Mucosa of stomach (tissue), 1 donor: ENCODE measurements around the gene FCHO1.
A peak's percentile ranks its signal among the peaks of the same experiment; 100 is the strongest.
"Not testable (repeated sequence)": the region's sequence is repeated elsewhere in the genome, so short reads cannot be mapped to it uniquely, and the experiment has no call there.

Source experiments
- H3K27me3 ChIP-seq: one replicate; pipeline ENCODE4 v1.7.0; 2013; ENCODE audit warnings: mild to moderate bottlenecking, low read length; ENCODE audit not compliant: control insufficient read depth, insufficient read depth
- H3K36me3 ChIP-seq: one replicate; pipeline ENCODE4 v1.7.0; 2013; ENCODE audit warnings: low read length; ENCODE audit not compliant: control insufficient read depth, insufficient read depth
- H3K4me1 ChIP-seq: one replicate; pipeline ENCODE4 v1.7.0; 2013; ENCODE audit warnings: mild to moderate bottlenecking, low read length; ENCODE audit not compliant: control insufficient read depth, insufficient read depth
- H3K4me3 ChIP-seq: one replicate; pipeline ENCODE4 v1.7.0; 2013; ENCODE audit warnings: low read length
- H3K9ac ChIP-seq: one replicate; pipeline ENCODE4 v1.7.0; 2013; ENCODE audit warnings: mild to moderate bottlenecking, low read length, moderate library complexity
- H3K9me3 ChIP-seq: one replicate; pipeline ENCODE4 v1.7.0; 2013; ENCODE audit warnings: mild to moderate bottlenecking, low read length, moderate library complexity; ENCODE audit not compliant: control insufficient read depth
- donor health status: Pancreatic carcinoma.

Gene FCHO1

DNA sequence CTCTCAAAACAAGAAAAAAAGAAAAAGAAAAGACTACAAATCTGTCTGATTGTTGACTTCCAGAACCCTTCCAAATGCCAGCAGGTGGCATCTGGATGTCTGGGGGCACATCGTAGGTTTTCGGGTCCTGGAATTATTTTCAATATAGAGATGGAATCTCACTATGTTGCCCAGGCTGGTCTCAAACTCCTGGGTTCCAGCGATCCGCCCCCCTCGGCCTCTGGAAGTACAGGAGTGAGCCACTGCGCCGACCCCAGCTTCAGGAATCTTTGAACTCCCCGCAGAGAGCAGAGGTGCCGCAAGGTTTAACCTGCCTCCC is 43.1 kb downstream of the FCHO1 start:
- peak overlapping the region; percentile 98 for H3K9ac ChIP-seq
- H3K27me3 ChIP-seq = peaks cover 10% of the 10 kb centered on the region
- peaks cover 67% of the 10 kb centered on the region for H3K4me1 ChIP-seq
- H3K36me3 ChIP-seq = no peaks in the 10 kb centered on the region
- H3K4me3 ChIP-seq = no peak overlapping the region
- no peaks in the 10 kb centered on the region for H3K9me3 ChIP-seq

DNA sequence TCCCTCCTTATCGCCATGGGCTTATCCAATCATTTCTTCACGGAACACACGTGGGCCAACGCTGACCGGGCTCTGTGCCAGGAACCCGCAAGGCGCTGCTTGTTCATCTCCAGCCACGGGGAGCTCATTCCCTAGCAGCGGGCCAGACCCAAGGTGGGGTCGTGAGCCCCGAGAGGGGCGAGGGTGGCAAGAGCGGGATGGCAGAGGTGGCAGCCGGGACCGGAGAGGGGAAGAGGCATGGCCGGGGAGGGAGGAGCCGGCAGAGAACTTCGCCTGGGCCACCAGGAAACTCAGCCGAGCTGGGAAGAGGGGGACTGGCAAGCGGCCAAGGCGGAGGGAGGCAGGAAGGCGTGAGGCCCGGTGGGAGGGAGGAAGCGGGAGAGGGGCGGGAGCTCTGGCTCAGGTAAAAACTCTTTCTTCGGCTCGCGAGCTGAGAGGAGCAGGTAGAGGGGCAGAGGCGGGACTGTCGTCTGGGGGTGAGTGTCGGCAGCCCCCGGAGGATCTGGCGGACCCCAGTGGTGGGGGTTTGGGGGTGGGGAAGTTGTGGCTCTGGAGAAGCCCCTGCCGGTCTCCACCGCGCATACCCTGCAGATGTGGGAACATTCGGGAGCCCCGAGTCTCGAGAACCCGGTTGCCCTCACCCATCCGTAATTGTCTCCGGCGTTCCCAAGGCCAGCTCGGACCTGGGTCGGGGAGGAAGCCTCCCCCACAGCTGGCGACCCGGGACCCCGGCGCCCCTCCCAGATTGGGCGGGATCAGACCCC is 43.6 kb downstream of the FCHO1 start, which contains the start of gene B3GNT3:
Gene B3GNT3, plus strand, starts transcription at position 408 of the 764 bp plus-strand sequence. CDS start 12,670 bp downstream, outside the sequence.
- Histone ChIP-seq H3K4me1 (peaks cover 71% of the 10 kb centered on the region), H3K9me3 (no peaks in the 10 kb centered on the region), H3K4me3 (peak within 1 kb of the TSS; percentile 85), H3K27me3 (peaks cover 10% of the 10 kb centered on the region), H3K36me3 (no peaks in the 10 kb centered on the region), H3K9ac (peak within 1 kb of the TSS; percentile 98)

DNA sequence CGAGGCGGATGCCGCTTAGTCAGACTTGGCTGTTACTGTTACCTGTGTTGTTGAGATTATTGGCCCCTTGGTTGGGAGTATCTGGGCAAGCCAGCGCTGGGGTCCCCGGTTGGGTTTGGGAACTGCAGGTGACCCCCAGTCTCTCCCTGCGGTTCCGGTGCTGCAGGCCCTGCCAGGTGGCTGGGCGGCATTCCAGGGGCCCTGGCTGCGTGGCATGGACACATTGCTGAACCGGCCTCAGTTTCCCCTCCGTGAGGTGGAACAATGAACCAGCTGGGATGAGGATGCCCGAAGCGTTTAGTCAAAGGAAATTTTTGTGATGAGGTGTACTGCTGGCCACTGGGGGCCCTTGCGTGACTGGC is 44.2 kb downstream of the FCHO1 start:
- H3K9ac ChIP-seq = peak overlapping the region; percentile 98
- H3K27me3 ChIP-seq = peaks cover 10% of the 10 kb centered on the region
- peaks cover 72% of the 10 kb centered on the region for H3K4me1 ChIP-seq
- H3K36me3 ChIP-seq = no peaks in the 10 kb centered on the region
- peak overlapping the region; percentile 85 for H3K4me3 ChIP-seq
- no peaks in the 10 kb centered on the region for H3K9me3 ChIP-seq

DNA sequence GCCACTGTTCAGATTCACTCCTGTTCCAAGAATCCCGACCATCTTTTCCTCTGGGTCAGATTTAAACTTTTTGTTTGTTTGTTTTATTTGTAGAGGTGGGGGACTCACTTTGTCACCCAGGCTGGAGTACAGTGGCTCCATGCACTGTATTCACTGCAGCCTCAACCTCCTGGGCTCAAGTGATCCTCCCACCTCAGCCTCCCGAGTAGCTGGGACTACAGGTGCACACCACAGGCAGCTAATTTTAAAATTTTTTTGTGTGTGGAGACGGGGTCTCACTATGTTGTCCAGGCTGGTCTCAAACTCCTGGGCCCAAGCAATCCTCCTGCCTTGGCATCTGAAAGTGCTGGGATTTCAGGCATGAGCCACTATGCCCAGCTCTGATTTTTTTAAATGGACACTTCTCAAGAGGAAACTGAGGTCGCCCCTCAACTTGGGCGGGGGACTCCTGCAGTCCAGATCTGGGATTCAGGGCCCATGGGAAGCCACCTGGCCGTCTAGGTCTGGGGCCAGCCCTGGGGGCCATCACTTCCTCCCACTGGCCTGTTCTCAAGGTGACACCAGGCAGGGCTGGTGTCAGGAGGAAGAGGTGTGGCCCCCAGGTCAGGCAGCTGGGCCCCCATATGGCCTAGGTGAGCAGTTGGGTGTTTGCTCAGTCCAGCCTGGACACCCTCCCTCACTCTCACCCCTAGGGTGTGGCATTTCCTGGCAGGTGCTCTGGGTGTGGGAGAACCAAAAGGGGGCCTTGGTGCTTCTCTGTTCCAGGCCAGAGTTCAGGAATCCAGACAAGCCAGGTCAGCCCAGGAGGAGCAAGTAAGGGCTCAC is 44.9 kb downstream of the FCHO1 start:
- H3K4me3 ChIP-seq = peak overlapping the region; percentile 85
- H3K27me3 ChIP-seq = peaks cover 10% of the 10 kb centered on the region
- no peaks in the 10 kb centered on the region for H3K9me3 ChIP-seq
- H3K4me1 ChIP-seq = peaks cover 67% of the 10 kb centered on the region
- H3K9ac ChIP-seq = peak overlapping the region; percentile 98
- H3K36me3 ChIP-seq = no peaks in the 10 kb centered on the region

DNA sequence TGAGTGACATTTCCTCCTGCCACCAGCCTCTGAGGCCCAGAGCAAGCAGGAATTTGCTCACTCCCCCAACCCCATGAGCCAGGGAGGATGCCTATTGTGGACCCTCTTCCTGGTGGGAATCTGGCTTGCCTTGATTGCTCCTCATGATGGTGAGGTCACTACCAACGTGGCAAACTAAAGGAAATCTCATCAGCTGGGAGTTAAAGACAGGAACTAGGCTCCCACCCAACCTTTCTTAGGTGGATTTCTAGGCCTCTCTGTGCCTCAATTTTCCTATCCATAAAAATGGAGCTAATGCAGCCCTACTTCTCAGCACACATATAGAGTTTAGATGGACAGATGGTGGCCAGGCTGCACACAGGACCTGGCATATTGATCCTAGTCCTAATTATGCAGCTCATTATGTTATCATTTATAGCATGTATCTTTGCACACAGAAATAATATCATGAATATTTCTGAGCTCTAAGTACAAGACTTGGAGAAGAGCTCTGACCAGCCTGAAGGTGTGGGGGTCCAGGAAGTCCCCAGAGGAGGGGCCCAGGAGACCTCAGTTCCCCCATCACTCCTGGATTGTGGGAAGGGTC is 45.7 kb downstream of the FCHO1 start:
- Histone ChIP-seq H3K4me1 (peaks cover 60% of the 10 kb centered on the region), H3K36me3 (no peaks in the 10 kb centered on the region), H3K9ac (peak overlapping the region; percentile 98), H3K9me3 (no peaks in the 10 kb centered on the region), H3K27me3 (peaks cover 10% of the 10 kb centered on the region), H3K4me3 (peak overlapping the region; percentile 85)

DNA sequence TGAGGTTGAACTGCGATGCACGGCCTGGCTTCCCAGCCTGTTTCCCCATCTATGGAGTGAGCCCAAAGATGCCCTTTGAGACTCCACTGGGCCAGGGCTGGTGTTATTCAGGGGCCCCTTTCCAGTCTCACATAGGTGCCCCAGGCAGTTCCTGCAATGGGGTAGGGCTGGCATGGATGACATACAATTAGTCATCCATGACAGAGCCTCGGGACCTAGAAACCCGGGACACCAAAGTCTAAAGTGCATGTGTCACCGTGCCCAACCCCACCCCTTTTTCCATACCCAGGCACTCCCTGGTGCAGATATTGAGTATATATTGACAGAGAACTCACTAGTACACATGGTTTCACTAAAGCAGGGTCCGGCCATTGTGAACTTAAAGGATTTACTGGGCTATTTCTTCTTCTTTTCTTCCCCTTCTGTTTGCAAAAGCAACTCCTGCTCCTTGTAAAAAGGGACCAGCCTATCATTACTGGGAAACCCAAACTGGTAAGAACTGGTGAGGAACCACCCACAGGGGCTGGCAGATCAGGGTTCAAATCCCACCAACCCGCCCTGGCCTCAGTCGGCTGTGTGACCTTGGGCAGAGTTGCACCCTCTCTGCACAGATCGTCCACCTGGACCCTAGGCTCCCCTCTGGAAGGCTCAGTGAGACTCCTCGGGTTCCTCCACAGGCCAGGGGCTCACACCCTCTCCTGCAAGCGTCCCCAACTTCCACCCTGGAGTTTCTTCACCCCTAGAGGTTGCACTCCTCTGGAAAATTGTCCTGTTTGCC is 46.3 kb downstream of the FCHO1 start:
- H3K36me3 ChIP-seq = no peaks in the 10 kb centered on the region
- H3K4me3 ChIP-seq = peak overlapping the region; percentile 85
- H3K4me1 ChIP-seq = peaks cover 63% of the 10 kb centered on the region
- H3K27me3 ChIP-seq = peaks cover 10% of the 10 kb centered on the region
- peak overlapping the region; percentile 98 for H3K9ac ChIP-seq
- no peaks in the 10 kb centered on the region for H3K9me3 ChIP-seq

DNA sequence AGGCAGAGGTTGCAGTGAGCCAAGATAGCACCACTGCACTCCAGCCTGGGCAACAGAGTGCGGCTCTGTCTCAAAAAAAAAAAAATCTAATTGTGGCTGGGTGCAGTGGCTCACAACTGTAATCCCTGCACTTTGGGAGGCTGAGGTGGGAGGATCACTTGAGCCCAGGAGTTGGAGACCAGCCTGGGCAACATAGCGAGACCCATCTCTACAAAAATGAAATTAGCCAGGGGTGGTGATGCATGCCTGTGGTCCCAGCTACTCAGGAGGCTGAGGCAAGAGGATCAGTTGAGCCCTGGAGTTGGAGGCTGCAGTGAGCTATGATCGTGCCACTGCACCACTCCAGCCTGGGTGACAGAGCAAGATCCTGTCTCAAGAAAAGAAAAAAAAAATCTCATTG is 47.3 kb downstream of the FCHO1 start:
- H3K27me3 ChIP-seq = peaks cover 10% of the 10 kb centered on the region
- not testable (repeated sequence) for H3K9me3 ChIP-seq, H3K4me3 ChIP-seq, H3K9ac ChIP-seq, H3K36me3 ChIP-seq
- peaks cover 65% of the 10 kb centered on the region for H3K4me1 ChIP-seq

DNA sequence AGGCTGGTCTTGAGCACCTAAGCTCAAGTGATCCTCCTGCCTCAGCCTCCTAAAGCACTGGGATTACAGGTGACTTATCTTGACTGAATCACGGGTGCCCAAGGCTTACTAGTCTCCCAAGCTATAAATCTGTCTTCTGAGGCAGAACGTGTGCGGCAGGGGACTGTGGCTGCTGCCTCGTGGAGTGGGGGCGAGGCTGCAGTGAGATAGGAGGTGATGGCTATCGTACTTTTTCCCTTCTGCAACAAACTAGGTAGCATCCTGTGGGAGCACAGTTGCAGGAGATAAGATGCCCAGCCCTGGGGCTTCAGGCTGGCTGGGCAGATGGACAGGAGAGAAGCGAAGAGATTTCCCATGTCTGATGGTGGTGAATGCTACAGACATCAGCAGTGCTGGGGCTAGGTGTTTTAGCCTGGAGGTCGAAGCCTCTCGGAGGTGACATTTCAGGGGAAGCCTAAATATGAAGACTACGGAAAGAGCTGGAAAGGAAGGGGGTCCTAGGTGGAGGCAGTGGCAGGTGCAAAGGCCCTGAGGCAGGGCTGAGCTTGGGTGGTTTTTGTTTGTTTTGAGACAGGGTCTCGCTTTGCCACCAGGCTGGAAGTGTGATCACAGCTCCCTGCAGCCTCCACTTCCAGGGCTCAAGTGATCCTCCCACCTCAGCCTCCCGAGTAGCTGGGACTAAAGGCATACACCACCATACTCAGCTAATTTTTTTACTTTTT is 51.0 kb downstream of the FCHO1 start:
- peaks cover 49% of the 10 kb centered on the region for H3K4me1 ChIP-seq
- H3K27me3 ChIP-seq = no peaks in the 10 kb centered on the region
- no peak overlapping the region for H3K9ac ChIP-seq

DNA sequence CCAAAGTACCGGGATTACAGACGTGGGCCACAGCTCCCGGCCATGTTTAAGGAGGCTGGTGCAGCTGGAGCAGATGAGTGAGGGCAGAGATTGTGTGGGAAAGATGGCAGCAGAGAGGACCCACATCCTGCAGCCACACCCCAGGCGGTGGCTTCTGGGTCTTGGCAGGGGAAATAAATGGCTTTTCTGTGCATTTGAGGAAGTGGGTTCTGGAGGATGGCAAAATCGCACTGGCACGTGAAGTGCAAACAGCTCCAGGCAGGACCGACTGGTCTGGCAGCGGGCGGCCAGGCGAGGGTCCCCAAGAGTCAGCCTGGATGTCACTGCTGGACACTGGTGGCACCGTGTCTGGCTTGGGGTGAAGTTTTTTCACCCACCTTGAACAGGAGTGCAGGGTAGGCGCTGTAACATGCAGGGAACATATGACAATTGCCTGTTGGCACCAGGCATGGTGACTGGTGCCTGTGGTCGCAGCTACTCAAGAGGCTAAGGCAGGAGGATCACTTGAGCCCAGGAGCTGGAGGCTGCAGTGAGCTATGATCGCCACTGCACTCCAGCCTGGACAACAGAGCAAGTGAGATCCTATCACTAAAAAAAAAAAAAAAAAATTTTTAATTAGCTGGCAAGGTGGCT is 52.1 kb downstream of the FCHO1 start:
- Histone ChIP-seq H3K27me3 (no peaks in the 10 kb centered on the region), H3K4me3 (no peak overlapping the region), H3K4me1 (peaks cover 40% of the 10 kb centered on the region), H3K9me3 (no peaks in the 10 kb centered on the region), H3K36me3 (no peaks in the 10 kb centered on the region), H3K9ac (peak overlapping the region; percentile 9)

More for the DNA sequence above, 51.0 kb downstream of the FCHO1 start:
- H3K4me3 ChIP-seq = no peak overlapping the region
- H3K9me3 ChIP-seq = no peaks in the 10 kb centered on the region
- no peaks in the 10 kb centered on the region for H3K36me3 ChIP-seq

DNA sequence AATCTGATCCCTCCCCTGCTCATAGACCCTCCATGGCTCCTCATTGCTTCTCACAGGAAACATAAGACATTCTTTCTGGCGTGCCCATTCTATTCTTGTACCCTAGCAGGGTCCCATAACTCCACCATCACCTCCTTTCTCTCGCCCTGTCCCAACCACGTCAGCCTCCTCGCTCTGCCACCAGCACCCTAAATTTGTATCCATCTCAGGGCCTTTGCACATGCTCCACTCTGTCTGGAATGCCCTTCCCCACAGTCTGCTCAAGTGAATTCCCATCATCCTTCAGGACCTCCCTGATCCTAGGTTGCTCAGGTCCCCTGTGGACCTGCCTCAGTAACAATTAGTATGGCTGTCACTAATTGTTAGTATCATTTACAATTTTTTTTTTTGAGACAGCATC is 54.1 kb downstream of the FCHO1 start:
- no peak overlapping the region for H3K4me3 ChIP-seq
- no peaks in the 10 kb centered on the region for H3K27me3 ChIP-seq
- H3K9me3 ChIP-seq = no peaks in the 10 kb centered on the region
- H3K9ac ChIP-seq = no peak overlapping the region
- H3K4me1 ChIP-seq = peaks cover 21% of the 10 kb centered on the region
- no peaks in the 10 kb centered on the region for H3K36me3 ChIP-seq

DNA sequence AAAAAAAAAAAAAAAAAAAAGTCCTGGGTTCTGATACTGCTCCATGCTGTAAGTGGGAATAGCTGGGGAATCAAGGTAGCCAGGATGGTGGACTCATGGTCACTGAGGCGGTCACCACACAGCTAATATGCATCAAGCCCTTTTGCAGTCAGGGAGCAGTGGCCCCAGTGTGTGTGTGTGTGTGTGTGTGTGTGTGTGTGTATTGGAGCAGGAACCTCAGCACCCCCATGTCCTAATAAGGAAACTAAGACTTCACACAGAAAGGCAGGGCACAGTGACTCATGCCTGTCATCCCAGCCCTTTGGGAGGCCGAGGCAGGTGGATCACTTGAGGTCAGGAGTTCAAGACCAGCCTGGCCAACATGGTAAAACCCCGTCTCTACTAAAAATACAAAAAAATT is 55.7 kb downstream of the FCHO1 start:
- no peaks in the 10 kb centered on the region for H3K9me3 ChIP-seq
- no peak overlapping the region for H3K4me3 ChIP-seq
- H3K27me3 ChIP-seq = no peaks in the 10 kb centered on the region
- H3K9ac ChIP-seq = no peak overlapping the region
- H3K36me3 ChIP-seq = peaks cover 5% of the 10 kb centered on the region
- peaks cover 18% of the 10 kb centered on the region for H3K4me1 ChIP-seq
